ENCODE data around the gene ZNF530.

GRCh38 chr19:57559404-57560025 lies 40.2 kb upstream of the ZNF530 start, which contains the start of gene ZNF550:
- no peak for TF ChIP-seq CTCF (IDR thresholded peaks at IDR 0.05 in 4 of 5, conservative IDR thresholded peaks at IDR 0.05 in 1 of 5)
- peak in 1 of 2 donors; percentile 51 for TF ChIP-seq POLR2A (IDR thresholded peaks at IDR 0.05)

Measured in gastrocnemius medialis (tissue), 4 donors.